Stimulated activated CD8-positive, alpha-beta memory T cell treated with anti-CD3 and anti-CD28 coated beads, Interleukin-4, amount 100 ng/mL, for 1 hour (primary cell): ENCODE data around the gene PROSER2.

Experiments used
- DNase-seq, 2 donors: peaks; one replicate each; pipeline ENCODE4 v3.0.0-alpha.2; 2020; ENCODE audit warnings: low read depth in 2 of 2, low spot score in 1 of 2

Gene PROSER2

GRCh38 chr10:11823122-11823988 lies at the start of gene PROSER2:
Gene PROSER2, plus strand, starts transcription at chr10:11823356. Its CDS starts 28,722 bp downstream, at chr10:11852078.
- no peak for DNase-seq

GRCh38 chr10:11773761-11774441 lies 49.3 kb upstream of the PROSER2 start:
- DNase-seq = no peak

- DNase-seq = no peak
Observed at GRCh38 chr10:11775412-11775811, 47.7 kb upstream of the PROSER2 start.

- DNase-seq = no peak
Observed at GRCh38 chr10:11776080-11776479, 47.1 kb upstream of the PROSER2 start.

- DNase-seq = no peak
Observed at GRCh38 chr10:11781114-11781513, 42.0 kb upstream of the PROSER2 start.

- no peak for DNase-seq
Observed at GRCh38 chr10:11782793-11783557, 40.2 kb upstream of the PROSER2 start.

- DNase-seq = no peak
Observed at GRCh38 chr10:11783558-11783865, 39.6 kb upstream of the PROSER2 start.

- no peak for DNase-seq
Observed at GRCh38 chr10:11787374-11787773, 35.8 kb upstream of the PROSER2 start.

- DNase-seq = no peak
Observed at GRCh38 chr10:11787846-11788245, 35.3 kb upstream of the PROSER2 start.

- no peak for DNase-seq
Observed at GRCh38 chr10:11789306-11789705, 33.9 kb upstream of the PROSER2 start.

- no peak for DNase-seq
Observed at GRCh38 chr10:11789956-11790355, 33.2 kb upstream of the PROSER2 start.

GRCh38 chr10:11793762-11794479 lies 29.2 kb upstream of the PROSER2 start:
- no peak for DNase-seq

GRCh38 chr10:11794566-11794965 lies 28.6 kb upstream of the PROSER2 start:
- no peak for DNase-seq

GRCh38 chr10:11795101-11795920 lies 27.8 kb upstream of the PROSER2 start:
- DNase-seq = no peak

GRCh38 chr10:11796474-11796873 lies 26.7 kb upstream of the PROSER2 start:
- DNase-seq = no peak

- DNase-seq = no peak
Observed at GRCh38 chr10:11797281-11797680, 25.9 kb upstream of the PROSER2 start.

GRCh38 chr10:11797847-11798633 lies 25.1 kb upstream of the PROSER2 start:
- DNase-seq = no peak

- DNase-seq = no peak
Observed at GRCh38 chr10:11798845-11799735, 24.1 kb upstream of the PROSER2 start.

GRCh38 chr10:11799736-11800080 lies 23.4 kb upstream of the PROSER2 start:
- DNase-seq = no peak
